Fibroblast of peridontal ligament (primary cell): Measurements from ENCODE around the gene PAX8.

ENCODE experiments used
- DNase-seq: peaks from one replicate; pipeline ENCODE4 v3.0.0-alpha.2; 2010; ENCODE audit errors: extremely low read depth

The PAX8 gene

GRCh38 chr2:113169002-113169530, 109.7 kb downstream of the PAX8 start:
- no peak for DNase-seq

- DNase-seq = no peak
Measured at GRCh38 chr2:113167962-113168340, 110.8 kb downstream of the PAX8 start.

GRCh38 chr2:113167115-113167932, 111.4 kb downstream of the PAX8 start:
- DNase-seq = no peak

GRCh38 chr2:113166187-113166645, 112.5 kb downstream of the PAX8 start:
- DNase-seq = no peak
